ENCODE results near the gene AIF1L. TPM values are rescaled to one million over a fixed set of nuclear protein-coding genes. Genes with fewer than 3 reads are reported as not detected.
"Not testable (repeated sequence)": the region's sequence is repeated elsewhere in the genome, so short reads cannot be mapped to it uniquely, and the experiment has no call there.

Gene AIF1L
- total RNA-seq, 1 experiment from 2014 or later, result 17.7 TPM

DNA sequence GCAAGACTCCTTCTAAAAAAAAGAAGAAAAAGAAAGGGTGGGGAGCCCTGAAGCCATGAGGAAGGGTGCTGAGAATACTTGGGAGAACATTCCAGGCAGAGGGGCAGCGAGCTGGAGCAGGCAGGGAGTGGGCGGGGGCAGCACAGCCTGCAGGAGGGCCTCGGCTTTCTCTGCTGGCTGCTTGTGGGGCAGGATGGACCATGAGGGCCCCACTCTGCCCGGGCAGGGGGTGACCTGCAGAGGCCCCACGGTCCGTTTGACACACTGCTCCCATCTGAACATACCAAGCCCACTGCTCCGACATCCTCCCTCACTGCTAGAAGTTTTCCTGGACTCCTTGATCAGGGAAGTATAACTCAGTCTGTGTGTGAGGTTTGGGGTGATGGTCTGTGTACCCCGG is 17.3 kb downstream of the AIF1L start:
- in situ Hi-C loops (cut with HindIII; ENCODE audit: low pct_unique_long_range_greater_than_20kb, low sequenced_read_pairs), result no loop called here
- DNase-seq (ENCODE audit: low read depth), result no peak

DNA sequence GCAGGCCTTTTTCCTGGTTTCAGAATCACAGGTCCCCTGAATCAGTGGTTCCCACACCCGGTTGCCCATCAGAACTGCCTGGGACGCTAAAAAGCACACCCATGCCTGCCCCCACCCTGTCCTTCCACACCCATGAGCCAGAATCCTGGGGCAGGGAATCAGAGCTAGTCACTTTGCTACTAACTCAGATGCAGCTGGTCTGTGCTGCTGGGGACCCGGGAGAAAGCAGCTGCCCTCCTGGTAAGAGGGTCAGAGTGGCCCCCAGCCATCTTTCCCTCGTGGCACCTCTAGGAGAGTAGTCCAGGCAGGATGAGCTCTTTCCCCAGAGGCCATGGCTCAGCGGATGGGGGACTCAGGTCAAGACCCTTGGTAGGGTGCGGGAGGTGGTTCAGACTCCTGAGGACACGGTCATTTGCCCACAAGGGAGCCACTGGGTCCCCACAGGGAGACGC is 17.8 kb downstream of the AIF1L start:
- no peak for DNase-seq (ENCODE audit: low read depth)
- in situ Hi-C loops (cut with HindIII; ENCODE audit: low pct_unique_long_range_greater_than_20kb, low sequenced_read_pairs), result no loop called here

DNA sequence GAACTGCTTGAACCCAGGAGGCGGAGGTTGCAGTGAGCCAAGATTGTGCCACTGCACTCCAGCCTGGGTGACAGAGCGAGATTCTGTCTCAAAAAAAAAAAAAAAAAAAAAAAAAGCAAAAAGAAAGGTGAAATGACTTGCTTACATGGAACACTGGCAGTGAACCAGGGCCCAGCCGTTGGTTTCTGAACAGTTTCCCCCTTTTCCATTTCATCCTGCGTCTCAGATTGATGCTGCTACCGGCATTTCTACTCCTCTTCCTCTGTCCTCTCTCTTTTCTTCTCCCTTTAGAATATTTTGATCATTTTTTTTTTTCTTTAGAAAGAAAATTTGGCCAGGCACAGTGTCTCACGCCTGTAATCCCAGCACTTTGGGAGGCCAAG is 19.0 kb downstream of the AIF1L start:
- in situ Hi-C loops (cut with HindIII; ENCODE audit: low pct_unique_long_range_greater_than_20kb, low sequenced_read_pairs); DNase-seq (ENCODE audit: low read depth): not testable (repeated sequence)

DNA sequence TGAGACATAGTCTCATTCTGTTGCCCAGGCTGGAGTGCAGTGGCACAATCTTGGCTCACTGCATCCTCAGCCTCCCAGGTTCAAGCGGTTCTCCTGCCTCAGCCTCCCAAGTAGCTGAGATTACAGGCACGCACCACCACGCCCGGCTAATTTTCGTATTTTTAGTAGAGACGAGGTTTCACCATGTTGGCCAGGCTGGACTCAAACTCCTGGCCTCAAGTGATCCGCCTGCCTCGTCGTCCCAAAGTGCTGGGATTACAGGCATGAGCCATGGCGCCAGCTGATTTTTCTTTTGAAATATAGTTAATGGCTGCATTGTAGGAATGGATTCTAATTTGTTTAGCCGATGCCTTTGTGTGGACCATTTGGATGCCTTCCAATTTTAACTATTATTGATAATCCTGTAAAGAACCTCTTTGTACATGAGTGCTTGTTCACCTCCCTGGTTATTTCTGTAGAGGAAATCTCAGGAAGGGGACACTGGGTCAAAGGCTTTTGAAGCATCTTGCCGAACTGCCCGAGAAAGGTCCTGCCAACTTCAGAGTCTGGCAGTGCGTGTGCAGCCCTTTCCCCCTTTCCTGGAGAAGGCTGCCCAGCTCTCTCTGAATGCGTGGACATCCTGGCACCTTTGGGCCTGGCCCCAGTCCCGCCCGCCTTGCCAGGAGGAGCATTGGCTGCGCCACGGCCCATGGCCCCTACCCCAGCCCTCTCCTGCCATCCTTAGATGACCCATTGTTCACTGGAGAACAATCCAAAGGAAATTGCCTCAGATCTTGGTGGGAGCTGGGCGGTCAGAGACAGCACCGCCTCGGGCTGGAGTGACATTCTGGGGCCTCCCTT is 20.2 kb downstream of the AIF1L start:
- DNase-seq (ENCODE audit: low read depth), result no peak
- in situ Hi-C loops (cut with HindIII; ENCODE audit: low pct_unique_long_range_greater_than_20kb, low sequenced_read_pairs), result no loop called here

DNA sequence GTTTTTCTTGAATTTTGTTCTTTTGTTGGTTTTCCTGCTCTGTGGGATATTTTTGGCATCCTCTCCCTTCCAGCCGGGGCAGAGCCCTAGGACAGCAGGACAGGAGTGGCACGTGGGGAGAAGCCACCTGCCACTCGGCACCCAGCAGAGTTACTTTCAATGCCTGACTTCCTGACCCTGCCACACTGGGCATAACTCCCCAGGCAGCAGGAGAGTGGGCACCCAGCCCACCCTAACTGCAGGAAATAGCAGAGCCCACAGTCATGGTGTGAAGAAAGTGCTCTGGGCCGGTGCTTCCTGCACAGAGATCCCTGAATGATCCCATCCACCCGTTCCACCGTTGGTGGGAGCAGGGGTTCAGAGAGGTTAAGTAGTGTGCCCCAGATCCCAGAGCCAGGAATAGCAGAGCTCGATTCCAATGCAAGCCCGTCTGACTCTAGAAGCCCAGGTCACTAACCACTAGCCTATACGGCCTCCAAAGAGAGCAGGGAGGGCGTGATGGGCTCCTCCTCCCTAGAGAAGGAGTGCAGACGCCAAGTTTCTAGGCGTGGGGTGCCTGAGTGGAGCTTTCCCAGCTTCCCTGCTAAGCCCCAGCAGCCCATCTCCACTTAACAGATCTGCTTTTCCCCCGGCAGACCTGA is 20.9 kb downstream of the AIF1L start:
- DNase-seq (ENCODE audit: low read depth), result no peak
- in situ Hi-C loops (cut with HindIII; ENCODE audit: low pct_unique_long_range_greater_than_20kb, low sequenced_read_pairs), result no loop called here

DNA sequence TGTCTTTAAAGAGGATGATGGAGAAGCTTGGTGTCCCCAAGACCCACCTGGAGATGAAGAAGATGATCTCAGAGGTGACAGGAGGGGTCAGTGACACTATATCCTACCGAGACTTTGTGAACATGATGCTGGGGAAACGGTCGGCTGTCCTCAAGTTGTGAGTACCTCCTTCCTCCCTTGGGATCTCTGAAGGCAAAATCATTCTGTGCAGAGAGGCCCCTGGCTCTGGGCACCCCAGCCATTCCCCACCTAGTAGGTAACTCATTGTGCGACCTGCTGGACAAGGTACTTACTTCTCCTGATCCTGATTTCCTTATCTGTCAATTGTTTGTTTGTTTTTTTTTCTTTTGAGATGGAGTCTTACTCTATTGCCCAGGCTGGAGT is 21.4 kb downstream of the AIF1L start:
- in situ Hi-C loops (cut with HindIII; ENCODE audit: low pct_unique_long_range_greater_than_20kb, low sequenced_read_pairs), result no loop called here
- no peak for DNase-seq (ENCODE audit: low read depth)

DNA sequence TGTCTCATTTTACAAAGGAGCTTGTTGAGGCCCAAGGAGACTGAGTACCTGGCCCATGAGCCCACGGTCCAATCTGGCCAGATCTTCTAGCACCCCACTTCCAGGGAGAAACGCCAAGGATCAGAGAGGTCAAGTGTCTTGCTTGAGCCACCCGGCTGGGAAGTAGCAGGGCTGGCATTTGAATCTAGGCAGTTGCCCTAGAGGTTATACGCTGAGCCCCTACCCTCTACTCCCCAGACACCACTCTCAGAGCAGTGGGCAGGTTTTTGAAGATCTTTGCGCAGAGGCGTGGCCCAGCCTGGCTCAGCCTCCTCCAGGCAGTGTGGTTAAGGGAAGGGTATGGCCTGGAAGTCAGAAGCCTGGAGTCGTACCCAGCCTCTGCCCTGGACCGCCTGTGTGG is 23.3 kb downstream of the AIF1L start:
- in situ Hi-C loops (cut with HindIII; ENCODE audit: low pct_unique_long_range_greater_than_20kb, low sequenced_read_pairs), result no loop called here
- no peak for DNase-seq (ENCODE audit: low read depth)

DNA sequence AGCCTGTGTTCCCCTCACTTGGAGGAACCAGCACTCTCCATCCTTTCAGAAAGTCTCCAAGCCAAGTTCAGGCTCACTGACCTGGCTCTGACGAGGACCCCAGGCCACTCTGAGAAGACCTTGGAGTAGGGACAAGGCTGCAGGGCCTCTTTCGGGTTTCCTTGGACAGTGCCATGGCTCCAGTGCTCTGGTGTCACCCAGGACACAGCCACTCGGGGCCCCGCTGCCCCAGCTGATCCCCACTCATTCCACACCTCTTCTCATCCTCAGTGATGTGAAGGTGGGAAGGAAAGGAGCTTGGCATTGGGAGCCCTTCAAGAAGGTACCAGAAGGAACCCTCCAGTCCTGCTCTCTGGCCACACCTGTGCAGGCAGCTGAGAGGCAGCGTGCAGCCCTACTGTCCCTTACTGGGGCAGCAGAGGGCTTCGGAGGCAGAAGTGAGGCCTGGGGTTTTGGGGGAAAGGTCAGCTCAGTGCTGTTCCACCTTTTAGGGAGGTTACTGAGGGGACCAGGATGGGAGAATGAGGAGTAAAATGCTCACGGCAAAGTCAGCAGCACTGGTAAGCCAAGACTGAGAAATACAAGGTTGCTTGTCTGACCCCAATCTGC is 24.4 kb downstream of the AIF1L start:
- in situ Hi-C loops (cut with HindIII; ENCODE audit: low pct_unique_long_range_greater_than_20kb, low sequenced_read_pairs), result no loop called here
- no peak for DNase-seq (ENCODE audit: low read depth)

DNA sequence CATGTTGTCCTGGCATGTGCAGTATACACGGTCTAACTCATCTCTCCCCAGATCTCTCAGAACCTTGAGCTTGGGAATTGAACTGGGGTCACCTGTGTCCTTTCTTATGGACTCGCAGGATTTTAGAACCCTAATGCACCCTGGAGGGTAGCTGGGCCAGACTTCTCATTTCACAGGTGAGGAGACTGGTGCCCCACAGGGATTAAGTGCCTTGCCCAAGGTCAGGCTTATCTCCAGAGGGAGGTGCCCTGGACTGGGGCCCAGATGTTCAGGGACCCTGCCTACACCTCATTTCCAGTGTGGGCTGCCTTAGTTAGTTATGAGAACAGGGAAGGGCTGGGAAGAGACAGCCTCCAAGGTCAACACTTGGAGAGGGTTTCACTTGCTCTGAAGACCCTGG is 25.0 kb downstream of the AIF1L start:
- no peak for DNase-seq (ENCODE audit: low read depth)
- in situ Hi-C loops (cut with HindIII; ENCODE audit: low pct_unique_long_range_greater_than_20kb, low sequenced_read_pairs), result no loop called here

DNA sequence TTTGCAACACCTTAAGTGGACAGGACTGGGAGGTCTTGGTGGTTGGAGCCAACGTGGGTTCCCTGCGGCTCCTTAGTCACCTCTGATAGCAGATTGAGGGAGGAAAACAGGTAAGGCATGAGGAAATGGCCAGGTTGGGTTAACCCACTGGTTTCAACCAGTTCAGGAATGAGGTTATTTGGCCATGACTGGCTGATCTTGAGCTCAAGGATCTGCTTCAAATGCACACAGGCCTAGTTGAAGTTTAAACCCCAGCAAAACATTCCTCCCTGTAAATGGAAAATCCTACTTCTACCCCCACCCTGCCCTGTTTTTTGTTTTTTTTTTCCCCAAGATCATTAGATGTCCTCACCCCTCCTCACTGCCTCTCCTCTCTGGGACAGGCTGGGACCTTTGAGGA is 25.8 kb downstream of the AIF1L start:
- in situ Hi-C loops (cut with HindIII; ENCODE audit: low pct_unique_long_range_greater_than_20kb, low sequenced_read_pairs), result no loop called here
- DNase-seq (ENCODE audit: low read depth), result peak; percentile 14

DNA sequence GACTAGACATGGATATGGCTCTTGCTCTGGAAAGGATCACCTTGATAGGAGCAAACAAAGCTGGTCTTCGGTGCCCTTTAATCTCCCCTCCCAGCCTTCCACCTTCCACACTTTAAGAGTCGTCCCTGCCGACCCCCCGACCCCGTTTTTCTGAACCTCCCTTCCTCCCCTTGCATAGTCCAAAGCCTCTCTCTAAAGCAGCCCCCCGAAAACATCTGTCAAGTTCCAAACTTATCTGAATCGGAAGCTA is 28.6 kb downstream of the AIF1L start:
- in situ Hi-C loops (cut with HindIII; ENCODE audit: low pct_unique_long_range_greater_than_20kb, low sequenced_read_pairs), result no loop called here
- DNase-seq (ENCODE audit: low read depth), result no peak

DNA sequence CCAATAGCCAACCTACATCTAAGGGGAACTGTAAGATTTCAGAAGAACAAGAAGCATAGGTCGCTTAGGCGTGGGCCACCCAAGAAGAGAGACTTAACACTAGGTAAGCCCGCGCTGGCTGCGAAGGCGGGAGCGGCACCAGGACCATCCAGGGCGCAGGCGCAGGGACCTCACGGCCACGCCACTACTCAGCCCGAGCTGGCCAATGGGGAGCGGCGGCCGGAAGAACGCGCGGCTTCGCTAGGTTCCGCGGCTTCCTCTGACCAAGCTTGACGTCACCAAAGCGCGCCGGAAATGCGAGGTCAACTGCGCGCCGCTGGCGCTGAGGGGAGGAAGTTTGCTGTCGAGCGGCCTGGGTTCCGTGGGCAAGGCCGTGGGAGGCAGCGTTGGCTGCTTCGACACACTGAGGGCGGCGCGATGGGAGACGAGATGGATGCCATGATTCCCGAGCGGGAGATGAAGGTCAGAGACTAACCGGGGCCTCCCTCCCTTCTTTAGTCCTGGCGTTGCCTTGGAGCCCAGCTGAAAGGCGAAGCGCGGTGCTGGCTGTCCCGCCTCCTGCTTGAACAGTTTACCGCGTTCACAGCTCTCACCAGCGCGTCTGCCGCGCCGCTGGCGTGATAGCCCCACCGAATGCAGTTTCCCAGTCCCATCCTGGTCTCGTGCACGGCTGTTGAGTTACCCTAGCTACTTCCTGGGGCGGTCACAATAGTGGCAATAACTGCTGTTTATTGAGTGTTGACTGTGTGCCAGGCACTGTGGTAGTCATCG is 29.1 kb downstream of the AIF1L start, which contains the start of gene NUP214:
NUP214 (plus strand) TSS at position 299 of the 771 bp plus-strand sequence; CDS start at position 418, 119 bp downstream.
- peak; percentile 94 for DNase-seq (ENCODE audit: low read depth)
- in situ Hi-C loops (cut with HindIII; ENCODE audit: low pct_unique_long_range_greater_than_20kb, low sequenced_read_pairs), result no loop called here

DNA sequence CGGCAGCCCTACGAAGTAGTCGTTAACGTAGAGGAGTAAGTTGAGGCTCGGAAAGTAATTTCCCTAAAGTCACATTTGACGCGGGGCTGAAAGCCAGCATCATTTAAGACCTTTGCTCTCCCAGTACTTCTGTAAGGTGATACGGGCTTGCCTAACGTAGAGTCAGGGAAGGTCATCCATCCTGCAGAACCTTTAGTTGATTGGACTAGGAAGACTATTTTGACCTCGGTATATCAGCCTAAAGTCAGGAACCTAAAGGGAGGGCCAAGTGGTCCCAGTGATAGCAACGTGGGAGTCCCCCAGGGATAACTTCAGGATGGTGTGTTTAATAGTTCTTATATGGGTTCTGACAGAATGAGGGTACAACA is 29.7 kb downstream of the AIF1L start:
- in situ Hi-C loops (cut with HindIII; ENCODE audit: low pct_unique_long_range_greater_than_20kb, low sequenced_read_pairs), result no loop called here
- DNase-seq (ENCODE audit: low read depth), result no peak

DNA sequence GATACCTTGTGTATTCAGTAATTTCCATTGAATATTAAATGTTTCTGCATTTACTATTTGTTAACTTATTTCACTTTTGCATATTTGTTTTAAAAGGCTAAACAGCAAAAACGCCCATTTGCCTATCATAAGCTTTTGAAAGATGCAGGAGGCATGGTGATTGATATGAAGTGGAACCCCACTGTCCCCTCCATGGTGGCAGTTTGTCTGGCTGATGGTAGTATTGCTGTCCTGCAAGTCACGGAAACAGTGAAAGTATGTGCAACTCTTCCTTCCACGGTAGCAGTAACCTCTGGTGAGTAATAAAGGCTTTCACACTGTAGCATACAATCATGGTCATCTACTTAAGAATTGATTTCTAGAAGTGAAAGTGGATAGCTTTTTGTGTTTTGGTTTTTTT is 32.9 kb downstream of the AIF1L start:
- no peak for DNase-seq (ENCODE audit: low read depth)
- in situ Hi-C loops (cut with HindIII; ENCODE audit: low pct_unique_long_range_greater_than_20kb, low sequenced_read_pairs), result no loop called here

DNA sequence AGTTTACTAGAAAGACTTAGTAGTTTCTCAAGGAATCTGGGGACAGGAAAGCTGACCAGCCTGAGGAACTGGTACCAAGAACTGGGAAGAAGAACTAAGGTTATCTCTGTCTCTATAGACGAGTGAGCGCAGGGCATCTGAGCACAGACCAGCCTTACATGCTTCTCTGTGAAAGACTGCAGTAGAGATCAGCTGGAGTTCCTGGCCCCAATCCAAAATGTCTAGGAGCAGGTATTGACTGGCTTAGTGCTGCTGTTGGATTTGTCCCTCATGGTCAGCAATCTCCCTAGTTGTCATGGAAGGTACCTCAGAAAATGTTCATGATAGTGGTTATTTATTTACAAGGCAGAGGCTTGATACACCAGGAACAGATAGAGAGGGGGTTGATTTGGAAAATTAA is 42.3 kb downstream of the AIF1L start:
- DNase-seq (ENCODE audit: low read depth), result no peak

DNA sequence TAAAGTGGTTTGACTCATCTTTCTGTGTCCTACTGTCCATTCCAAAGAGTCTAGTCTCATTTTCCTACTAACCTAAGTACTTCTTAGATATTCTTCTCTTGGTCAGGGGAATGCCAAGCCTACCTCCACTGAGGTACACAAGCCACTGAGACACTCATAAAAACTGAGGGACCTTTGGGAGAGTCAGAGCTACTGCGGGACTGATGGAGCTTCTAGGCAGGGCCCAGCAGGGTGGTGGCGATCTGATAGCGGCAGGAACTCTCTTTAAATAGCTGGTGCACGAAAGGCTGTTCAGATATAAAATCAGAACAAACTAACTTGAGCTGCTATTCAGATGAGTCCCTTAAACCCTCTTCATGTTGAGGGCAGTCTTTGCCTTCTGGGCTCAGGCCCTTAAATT is 43.8 kb downstream of the AIF1L start:
- in situ Hi-C loops (cut with HindIII; ENCODE audit: low pct_unique_long_range_greater_than_20kb, low sequenced_read_pairs), result no loop called here

More for the DNA sequence above, 42.3 kb downstream of the AIF1L start:
- in situ Hi-C loops (cut with HindIII; ENCODE audit: low pct_unique_long_range_greater_than_20kb, low sequenced_read_pairs), result no loop called here

DNA sequence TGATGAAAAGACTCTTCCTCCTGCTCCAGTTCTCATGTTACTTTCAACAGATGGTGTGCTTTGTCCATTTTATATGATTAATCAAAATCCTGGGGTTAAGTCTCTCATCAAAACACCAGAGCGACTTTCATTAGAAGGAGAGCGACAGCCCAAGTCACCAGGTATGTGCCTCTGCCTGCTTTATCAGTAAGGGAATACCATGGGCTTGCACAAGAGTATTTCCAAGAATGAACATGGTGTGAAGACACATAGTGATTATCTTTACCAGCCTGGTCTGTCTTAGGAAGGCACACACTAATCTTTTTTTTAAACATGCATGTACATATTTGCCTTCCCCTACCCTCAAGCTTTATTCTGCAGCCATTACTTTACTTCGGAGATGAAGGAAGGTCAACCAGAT is 44.2 kb downstream of the AIF1L start:
- in situ Hi-C loops (cut with HindIII; ENCODE audit: low pct_unique_long_range_greater_than_20kb, low sequenced_read_pairs), result no loop called here
- DNase-seq (ENCODE audit: low read depth), result no peak

More for the DNA sequence above, 43.8 kb downstream of the AIF1L start:
- DNase-seq (ENCODE audit: low read depth), result no peak

DNA sequence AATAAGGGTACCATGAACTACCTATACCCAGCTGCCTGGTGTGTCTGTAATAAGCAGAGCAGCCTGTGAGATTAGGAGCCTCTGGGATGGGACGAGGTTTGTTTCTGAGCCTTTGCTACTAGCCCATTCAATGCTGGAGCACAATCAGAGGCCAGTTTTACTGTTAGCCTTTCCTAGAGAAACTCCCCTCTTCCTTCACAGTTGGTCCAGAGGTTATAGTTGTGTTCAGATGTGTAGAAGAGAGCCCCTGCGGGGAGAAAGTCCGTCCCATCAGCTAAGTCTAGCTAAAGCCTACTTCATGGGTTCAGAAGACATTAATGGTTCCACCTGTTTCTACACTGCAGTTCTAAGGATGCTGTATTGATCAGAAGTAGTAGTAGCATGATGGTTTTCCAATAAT is 45.8 kb downstream of the AIF1L start:
- in situ Hi-C loops (cut with HindIII; ENCODE audit: low pct_unique_long_range_greater_than_20kb, low sequenced_read_pairs), result no loop called here
- DNase-seq (ENCODE audit: low read depth), result no peak

DNA sequence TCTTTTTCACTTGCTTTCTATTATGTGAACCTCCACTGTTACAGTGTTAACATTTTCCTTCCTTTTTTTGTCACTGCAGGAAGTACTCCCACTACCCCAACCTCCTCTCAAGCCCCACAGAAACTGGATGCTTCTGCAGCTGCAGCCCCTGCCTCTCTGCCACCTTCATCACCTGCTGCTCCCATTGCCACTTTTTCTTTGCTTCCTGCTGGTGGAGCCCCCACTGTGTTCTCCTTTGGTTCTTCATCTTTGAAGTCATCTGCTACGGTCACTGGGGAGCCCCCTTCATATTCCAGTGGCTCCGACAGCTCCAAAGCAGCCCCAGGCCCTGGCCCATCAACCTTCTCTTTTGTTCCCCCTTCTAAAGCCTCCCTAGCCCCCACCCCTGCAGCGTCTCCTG is 47.9 kb downstream of the AIF1L start:
- no peak for DNase-seq (ENCODE audit: low read depth)
- in situ Hi-C loops (cut with HindIII; ENCODE audit: low pct_unique_long_range_greater_than_20kb, low sequenced_read_pairs), result no loop called here
